ENCODE results near the gene CCDC68. TPM values are rescaled to one million over a fixed set of nuclear protein-coding genes. Genes with fewer than 3 reads are reported as not detected.

CCDC68 gene
- total RNA-seq, 1 donor from 2014 or later, result not detected

- H3K27ac Mint-ChIP-seq (ENCODE audit: unreplicated experiment), result no peak overlapping the region
- H3K4me1 Mint-ChIP-seq (ENCODE audit: low read depth, unreplicated experiment), result peaks cover 3% of the 10 kb centered on the region
- no peaks in the 10 kb centered on the region for H3K27me3 Mint-ChIP-seq (ENCODE audit: unreplicated experiment)
- no peak overlapping the region for H3K4me3 Mint-ChIP-seq (ENCODE audit: unreplicated experiment)
- H3K9me3 Mint-ChIP-seq (ENCODE audit: unreplicated experiment), result no peaks in the 10 kb centered on the region
- no peaks in the 10 kb centered on the region for H3K36me3 Mint-ChIP-seq (ENCODE audit: unreplicated experiment)
- TF ChIP-seq CTCF (IDR thresholded peaks at IDR 0.05; ENCODE audit: partially characterized antibody, unreplicated experiment), result no peak
- DNase-seq, result no peak
These were observed 52.7 kb downstream of the CCDC68 start for GRCh38 chr18:54906331-54907185.

- Mint-ChIP-seq H3K4me1 (ENCODE audit: low read depth, unreplicated experiment) (peaks cover 3% of the 10 kb centered on the region), H3K27ac (ENCODE audit: unreplicated experiment) (no peak overlapping the region), H3K27me3 (ENCODE audit: unreplicated experiment) (no peaks in the 10 kb centered on the region), H3K36me3 (ENCODE audit: unreplicated experiment) (no peaks in the 10 kb centered on the region), H3K9me3 (ENCODE audit: unreplicated experiment) (no peaks in the 10 kb centered on the region), H3K4me3 (ENCODE audit: unreplicated experiment) (no peak overlapping the region)
- DNase-seq, result no peak
- TF ChIP-seq CTCF (IDR thresholded peaks at IDR 0.05; ENCODE audit: partially characterized antibody, unreplicated experiment), result no peak
These were observed 53.6 kb downstream of the CCDC68 start for GRCh38 chr18:54905629-54906028.

- DNase-seq, result no peak
- no peaks in the 10 kb centered on the region for H3K27me3 Mint-ChIP-seq (ENCODE audit: unreplicated experiment)
- H3K4me1 Mint-ChIP-seq (ENCODE audit: low read depth, unreplicated experiment), result peaks cover 3% of the 10 kb centered on the region
- no peaks in the 10 kb centered on the region for H3K9me3 Mint-ChIP-seq (ENCODE audit: unreplicated experiment)
- no peak overlapping the region for H3K27ac Mint-ChIP-seq (ENCODE audit: unreplicated experiment)
- H3K36me3 Mint-ChIP-seq (ENCODE audit: unreplicated experiment), result no peaks in the 10 kb centered on the region
- TF ChIP-seq CTCF (IDR thresholded peaks at IDR 0.05; ENCODE audit: partially characterized antibody, unreplicated experiment), result no peak
- H3K4me3 Mint-ChIP-seq (ENCODE audit: unreplicated experiment), result no peak overlapping the region
These were observed 54.7 kb downstream of the CCDC68 start for GRCh38 chr18:54904581-54904980.

GRCh38 chr18:54900290-54900689, 59.0 kb downstream of the CCDC68 start:
- no peaks in the 10 kb centered on the region for H3K27me3 Mint-ChIP-seq (ENCODE audit: unreplicated experiment)

More at GRCh38 chr18:54900290-54900689, 59.0 kb downstream of the CCDC68 start:
- Mint-ChIP-seq H3K4me1 (ENCODE audit: low read depth, unreplicated experiment) (no peaks in the 10 kb centered on the region), H3K9me3 (ENCODE audit: unreplicated experiment) (no peaks in the 10 kb centered on the region), H3K36me3 (ENCODE audit: unreplicated experiment) (no peaks in the 10 kb centered on the region), H3K4me3 (ENCODE audit: unreplicated experiment) (no peak overlapping the region), H3K27ac (ENCODE audit: unreplicated experiment) (no peak overlapping the region)
- DNase-seq, result no peak
- TF ChIP-seq CTCF (IDR thresholded peaks at IDR 0.05; ENCODE audit: partially characterized antibody, unreplicated experiment), result no peak
